GM23338 (cell line): ENCODE data around the gene GNAO1. TPM values are rescaled to one million over a fixed set of nuclear protein-coding genes. Genes with fewer than 3 reads are reported as not detected.

Source experiments
- ATAC-seq: fragments of 200-7000 bp; cut with Tn5 transposase; 3 replicates; pipeline ENCODE4 v1.9.1; 2020
- DNase-seq: peaks from one replicate; pipeline ENCODE4 v3.0.0-alpha.2; 2015; ENCODE audit warnings: low spot score
- H2AFZ ChIP-seq: fragments of 200-600 bp; sonication (generic); 2 replicates; pipeline ENCODE4 v1.8.0; 2016; ENCODE audit warnings: antibody characterized with exemption, mild to moderate bottlenecking, moderate library complexity
- H3F3A ChIP-seq: fragments of 200-600 bp; sonication (generic); replicated peaks from 2 replicates; pipeline ENCODE4 v1.8.0; 2017; ENCODE audit warnings: antibody characterized with exemption, mixed run types, low read depth
- H3K27ac ChIP-seq: fragments of 200-600 bp; sonication (generic); 2 replicates; pipeline ENCODE4 v1.6.1; 2016; ENCODE audit warnings: low read depth
- H3K27me3 ChIP-seq: fragments of 200-600 bp; sonication (generic); 2 replicates; pipeline ENCODE4 v1.8.0; 2016; ENCODE audit warnings: mild to moderate bottlenecking, mixed run types, moderate library complexity; ENCODE audit not compliant: insufficient read depth
- H3K36me3 ChIP-seq: fragments of 200-600 bp; sonication (generic); 2 replicates; pipeline ENCODE4 v1.8.0; 2016; ENCODE audit warnings: mild to moderate bottlenecking; ENCODE audit not compliant: insufficient read depth
- H3K4me1 ChIP-seq: fragments of 200-600 bp; sonication (generic); 2 replicates; pipeline ENCODE4 v1.8.0; 2016; ENCODE audit warnings: mild to moderate bottlenecking, moderate library complexity; ENCODE audit not compliant: insufficient read depth
- H3K4me2 ChIP-seq: fragments of 200-600 bp; sonication (generic); 2 replicates; pipeline ENCODE4 v1.7.1; 2017; ENCODE audit warnings: mixed run types
- H3K4me3 ChIP-seq: fragments of 200-600 bp; sonication (generic); 2 replicates; pipeline ENCODE4 v1.6.1; 2016; ENCODE audit warnings: mixed run types
- H3K79me2 ChIP-seq: fragments of 200-600 bp; sonication (generic); replicated peaks from 2 replicates; pipeline ENCODE4 v1.8.0; 2017; ENCODE audit warnings: mild to moderate bottlenecking; ENCODE audit not compliant: insufficient read depth
- H3K9me2 ChIP-seq: fragments of 200-600 bp; sonication (generic); 2 replicates; pipeline ENCODE4 v1.8.0; 2017; ENCODE audit not compliant: insufficient read depth
- H4K20me1 ChIP-seq: fragments of 200-600 bp; sonication (generic); replicated peaks from 2 replicates; pipeline ENCODE4 v1.8.0; 2017; ENCODE audit warnings: mild to moderate bottlenecking; ENCODE audit not compliant: insufficient read depth
- H3K27ac Mint-ChIP-seq: 2 replicates; pipeline ENCODE4 v1.8.0; 2020; ENCODE audit warnings: inconsistent platforms, mild to moderate bottlenecking, moderate library complexity, mixed read lengths
- H3K27me3 Mint-ChIP-seq: 3 replicates; pipeline ENCODE4 v1.8.0; 2022; ENCODE audit warnings: low read depth, mild to moderate bottlenecking, moderate library complexity, mixed read lengths, inconsistent platforms; ENCODE audit not compliant: insufficient read depth, poor library complexity
- H3K36me3 Mint-ChIP-seq: 3 replicates; pipeline ENCODE4 v1.8.0; 2021; ENCODE audit warnings: low read depth, mild to moderate bottlenecking, inconsistent platforms, moderate library complexity, mixed read lengths
- H3K4me1 Mint-ChIP-seq: 3 replicates; pipeline ENCODE4 v1.8.0; 2020; ENCODE audit warnings: mild to moderate bottlenecking, inconsistent platforms, mixed read lengths
- H3K4me3 Mint-ChIP-seq: 3 replicates; pipeline ENCODE4 v1.8.0; 2021; ENCODE audit warnings: moderate library complexity, mild to moderate bottlenecking, inconsistent platforms, mixed read lengths
- H3K9me3 Mint-ChIP-seq: 3 replicates; pipeline ENCODE4 v1.8.0; 2020; ENCODE audit warnings: moderate library complexity, mild to moderate bottlenecking, inconsistent platforms, mixed read lengths
- CREB1 ChIP-seq: fragments of 250-450 bp; sonication (Bioruptor Pico); IDR thresholded peaks from 2 replicates; pipeline ENCODE4 v1.5.0; 2020; ENCODE audit warnings: low read depth, mild to moderate bottlenecking, moderate library complexity
- EZH2 ChIP-seq: fragments of 200-600 bp; sonication (generic); IDR thresholded peaks from one replicate; pipeline ENCODE4 v1.8.0; 2017; ENCODE audit warnings: antibody characterized with exemption, mild to moderate bottlenecking, low read depth; ENCODE audit not compliant: unreplicated experiment
- JUNB ChIP-seq: IDR thresholded peaks from one replicate; pipeline ENCODE4 v1.6.1; 2016; ENCODE audit warnings: antibody characterized with exemption; ENCODE audit not compliant: unreplicated experiment
- NANOG ChIP-seq: IDR thresholded peaks from 2 replicates; pipeline ENCODE4 v1.6.1; 2016; ENCODE audit warnings: antibody characterized with exemption, borderline replicate concordance
- POLR2AphosphoS5 ChIP-seq: IDR thresholded peaks from 2 replicates; pipeline ENCODE4 v1.6.1; 2016; ENCODE audit warnings: antibody characterized with exemption, low read depth
- polyA plus RNA-seq: library from polyadenylated mRNA; unstranded; fragments of >200 nt; fragmentation: Nextera tagmentation; extraction: Ambion mirVana; gene quantifications from 2 replicates; pipeline ENCODE4 v1.2.1, GENCODE V29; 2016
- total RNA-seq: library from RNA; depleted of rRNA; stranded (reverse); fragments of >200 nt; shearing (Covaris generic); gene quantifications from 2 replicates; pipeline ENCODE4 v1.2.3, GENCODE V29; 2014
- TF ChIP-seq, protein P1 (sequence below), 2 experiments: fragments of 200-600 bp in 1 of 2; sonication (generic) in 1 of 2; conservative IDR thresholded peaks; 2 replicates each; pipeline versions ENCODE4 v1.5.1 to v1.6.1; 2016 to 2017; ENCODE audit warnings: antibody characterized with exemption in 2 of 2, low read depth in 2 of 2, mild to moderate bottlenecking in 2 of 2, moderate library complexity in 1 of 2
- TF ChIP-seq, protein P2 (sequence below): IDR thresholded peaks from one replicate; pipeline ENCODE4 v1.6.1; 2018; ENCODE audit warnings: antibody characterized with exemption; ENCODE audit not compliant: unreplicated experiment
- TF ChIP-seq, protein P3 (sequence below): fragments of 250-450 bp; sonication (Bioruptor Pico); IDR thresholded peaks from 2 replicates; pipeline ENCODE4 v1.5.0; 2020; ENCODE audit warnings: mild to moderate bottlenecking, moderate library complexity

GNAO1 gene
- total and polyA plus RNA-seq, 2 experiments from 2014 or later = 6.5 to 24.8 TPM

DNA sequence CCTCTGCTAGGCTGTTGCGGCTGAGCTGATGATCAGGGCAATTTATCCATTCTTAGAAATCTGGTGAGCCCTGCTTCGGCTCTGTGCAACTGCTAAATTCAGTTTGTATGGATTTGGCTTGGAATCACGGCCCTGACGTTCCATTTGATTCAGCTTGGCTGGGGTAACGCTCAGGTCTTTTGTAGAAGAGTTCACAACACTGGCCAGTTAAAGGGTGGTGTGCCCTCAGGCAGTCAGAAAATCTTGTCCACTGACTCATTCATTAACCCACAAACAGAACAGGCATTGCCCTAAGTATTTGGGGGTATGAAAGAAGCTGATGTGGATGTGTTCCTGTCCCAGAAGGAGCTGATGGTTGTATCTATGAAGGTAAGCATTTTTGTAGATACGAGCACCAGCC is 53.9 kb downstream of the GNAO1 start:
- Histone ChIP-seq H3K27ac (no peak overlapping the region), H2AFZ (no peak overlapping the region), H3K9me2 (no peaks in the 10 kb centered on the region), H4K20me1 (0 out of 2 replicates have a peak, but pooled peaks cover 4% of the 10 kb centered on the region), H3F3A (no peaks in the 10 kb centered on the region), H3K4me2 (no peak overlapping the region), H3K36me3 (peaks cover 3% of the 10 kb centered on the region), H3K4me3 (no peak overlapping the region), H3K27me3 (no peaks in the 10 kb centered on the region), H3K4me1 (0 out of 2 replicates have a peak, but pooled peaks cover 4% of the 10 kb centered on the region), H3K79me2 (no peaks in the 10 kb centered on the region)
- Mint-ChIP-seq H3K9me3 (no peaks in the 10 kb centered on the region), H3K4me1 (peaks cover 9% of the 10 kb centered on the region), H3K4me3 (no peak overlapping the region), H3K27me3 (peaks cover 2% of the 10 kb centered on the region), H3K36me3 (no peaks in the 10 kb centered on the region; the same call in 2 of the 3 replicates), H3K27ac (no peak overlapping the region)
- TF ChIP-seq CREB1 (CRISPR knock-in tag) = no peak
- no peak for TF ChIP-seq NANOG
- TF ChIP-seq JUNB = no peak
- TF ChIP-seq, protein P1, sequence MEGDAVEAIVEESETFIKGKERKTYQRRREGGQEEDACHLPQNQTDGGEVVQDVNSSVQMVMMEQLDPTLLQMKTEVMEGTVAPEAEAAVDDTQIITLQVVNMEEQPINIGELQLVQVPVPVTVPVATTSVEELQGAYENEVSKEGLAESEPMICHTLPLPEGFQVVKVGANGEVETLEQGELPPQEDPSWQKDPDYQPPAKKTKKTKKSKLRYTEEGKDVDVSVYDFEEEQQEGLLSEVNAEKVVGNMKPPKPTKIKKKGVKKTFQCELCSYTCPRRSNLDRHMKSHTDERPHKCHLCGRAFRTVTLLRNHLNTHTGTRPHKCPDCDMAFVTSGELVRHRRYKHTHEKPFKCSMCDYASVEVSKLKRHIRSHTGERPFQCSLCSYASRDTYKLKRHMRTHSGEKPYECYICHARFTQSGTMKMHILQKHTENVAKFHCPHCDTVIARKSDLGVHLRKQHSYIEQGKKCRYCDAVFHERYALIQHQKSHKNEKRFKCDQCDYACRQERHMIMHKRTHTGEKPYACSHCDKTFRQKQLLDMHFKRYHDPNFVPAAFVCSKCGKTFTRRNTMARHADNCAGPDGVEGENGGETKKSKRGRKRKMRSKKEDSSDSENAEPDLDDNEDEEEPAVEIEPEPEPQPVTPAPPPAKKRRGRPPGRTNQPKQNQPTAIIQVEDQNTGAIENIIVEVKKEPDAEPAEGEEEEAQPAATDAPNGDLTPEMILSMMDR (conservative IDR thresholded peaks at IDR 0.05; ENCODE audit: low read depth in 2 of 2) = no peak
- TF ChIP-seq, protein P2, sequence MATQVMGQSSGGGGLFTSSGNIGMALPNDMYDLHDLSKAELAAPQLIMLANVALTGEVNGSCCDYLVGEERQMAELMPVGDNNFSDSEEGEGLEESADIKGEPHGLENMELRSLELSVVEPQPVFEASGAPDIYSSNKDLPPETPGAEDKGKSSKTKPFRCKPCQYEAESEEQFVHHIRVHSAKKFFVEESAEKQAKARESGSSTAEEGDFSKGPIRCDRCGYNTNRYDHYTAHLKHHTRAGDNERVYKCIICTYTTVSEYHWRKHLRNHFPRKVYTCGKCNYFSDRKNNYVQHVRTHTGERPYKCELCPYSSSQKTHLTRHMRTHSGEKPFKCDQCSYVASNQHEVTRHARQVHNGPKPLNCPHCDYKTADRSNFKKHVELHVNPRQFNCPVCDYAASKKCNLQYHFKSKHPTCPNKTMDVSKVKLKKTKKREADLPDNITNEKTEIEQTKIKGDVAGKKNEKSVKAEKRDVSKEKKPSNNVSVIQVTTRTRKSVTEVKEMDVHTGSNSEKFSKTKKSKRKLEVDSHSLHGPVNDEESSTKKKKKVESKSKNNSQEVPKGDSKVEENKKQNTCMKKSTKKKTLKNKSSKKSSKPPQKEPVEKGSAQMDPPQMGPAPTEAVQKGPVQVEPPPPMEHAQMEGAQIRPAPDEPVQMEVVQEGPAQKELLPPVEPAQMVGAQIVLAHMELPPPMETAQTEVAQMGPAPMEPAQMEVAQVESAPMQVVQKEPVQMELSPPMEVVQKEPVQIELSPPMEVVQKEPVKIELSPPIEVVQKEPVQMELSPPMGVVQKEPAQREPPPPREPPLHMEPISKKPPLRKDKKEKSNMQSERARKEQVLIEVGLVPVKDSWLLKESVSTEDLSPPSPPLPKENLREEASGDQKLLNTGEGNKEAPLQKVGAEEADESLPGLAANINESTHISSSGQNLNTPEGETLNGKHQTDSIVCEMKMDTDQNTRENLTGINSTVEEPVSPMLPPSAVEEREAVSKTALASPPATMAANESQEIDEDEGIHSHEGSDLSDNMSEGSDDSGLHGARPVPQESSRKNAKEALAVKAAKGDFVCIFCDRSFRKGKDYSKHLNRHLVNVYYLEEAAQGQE = no peak
- TF ChIP-seq POLR2AphosphoS5 = no peak
- TF ChIP-seq EZH2 = no peak
- TF ChIP-seq, protein P3, sequence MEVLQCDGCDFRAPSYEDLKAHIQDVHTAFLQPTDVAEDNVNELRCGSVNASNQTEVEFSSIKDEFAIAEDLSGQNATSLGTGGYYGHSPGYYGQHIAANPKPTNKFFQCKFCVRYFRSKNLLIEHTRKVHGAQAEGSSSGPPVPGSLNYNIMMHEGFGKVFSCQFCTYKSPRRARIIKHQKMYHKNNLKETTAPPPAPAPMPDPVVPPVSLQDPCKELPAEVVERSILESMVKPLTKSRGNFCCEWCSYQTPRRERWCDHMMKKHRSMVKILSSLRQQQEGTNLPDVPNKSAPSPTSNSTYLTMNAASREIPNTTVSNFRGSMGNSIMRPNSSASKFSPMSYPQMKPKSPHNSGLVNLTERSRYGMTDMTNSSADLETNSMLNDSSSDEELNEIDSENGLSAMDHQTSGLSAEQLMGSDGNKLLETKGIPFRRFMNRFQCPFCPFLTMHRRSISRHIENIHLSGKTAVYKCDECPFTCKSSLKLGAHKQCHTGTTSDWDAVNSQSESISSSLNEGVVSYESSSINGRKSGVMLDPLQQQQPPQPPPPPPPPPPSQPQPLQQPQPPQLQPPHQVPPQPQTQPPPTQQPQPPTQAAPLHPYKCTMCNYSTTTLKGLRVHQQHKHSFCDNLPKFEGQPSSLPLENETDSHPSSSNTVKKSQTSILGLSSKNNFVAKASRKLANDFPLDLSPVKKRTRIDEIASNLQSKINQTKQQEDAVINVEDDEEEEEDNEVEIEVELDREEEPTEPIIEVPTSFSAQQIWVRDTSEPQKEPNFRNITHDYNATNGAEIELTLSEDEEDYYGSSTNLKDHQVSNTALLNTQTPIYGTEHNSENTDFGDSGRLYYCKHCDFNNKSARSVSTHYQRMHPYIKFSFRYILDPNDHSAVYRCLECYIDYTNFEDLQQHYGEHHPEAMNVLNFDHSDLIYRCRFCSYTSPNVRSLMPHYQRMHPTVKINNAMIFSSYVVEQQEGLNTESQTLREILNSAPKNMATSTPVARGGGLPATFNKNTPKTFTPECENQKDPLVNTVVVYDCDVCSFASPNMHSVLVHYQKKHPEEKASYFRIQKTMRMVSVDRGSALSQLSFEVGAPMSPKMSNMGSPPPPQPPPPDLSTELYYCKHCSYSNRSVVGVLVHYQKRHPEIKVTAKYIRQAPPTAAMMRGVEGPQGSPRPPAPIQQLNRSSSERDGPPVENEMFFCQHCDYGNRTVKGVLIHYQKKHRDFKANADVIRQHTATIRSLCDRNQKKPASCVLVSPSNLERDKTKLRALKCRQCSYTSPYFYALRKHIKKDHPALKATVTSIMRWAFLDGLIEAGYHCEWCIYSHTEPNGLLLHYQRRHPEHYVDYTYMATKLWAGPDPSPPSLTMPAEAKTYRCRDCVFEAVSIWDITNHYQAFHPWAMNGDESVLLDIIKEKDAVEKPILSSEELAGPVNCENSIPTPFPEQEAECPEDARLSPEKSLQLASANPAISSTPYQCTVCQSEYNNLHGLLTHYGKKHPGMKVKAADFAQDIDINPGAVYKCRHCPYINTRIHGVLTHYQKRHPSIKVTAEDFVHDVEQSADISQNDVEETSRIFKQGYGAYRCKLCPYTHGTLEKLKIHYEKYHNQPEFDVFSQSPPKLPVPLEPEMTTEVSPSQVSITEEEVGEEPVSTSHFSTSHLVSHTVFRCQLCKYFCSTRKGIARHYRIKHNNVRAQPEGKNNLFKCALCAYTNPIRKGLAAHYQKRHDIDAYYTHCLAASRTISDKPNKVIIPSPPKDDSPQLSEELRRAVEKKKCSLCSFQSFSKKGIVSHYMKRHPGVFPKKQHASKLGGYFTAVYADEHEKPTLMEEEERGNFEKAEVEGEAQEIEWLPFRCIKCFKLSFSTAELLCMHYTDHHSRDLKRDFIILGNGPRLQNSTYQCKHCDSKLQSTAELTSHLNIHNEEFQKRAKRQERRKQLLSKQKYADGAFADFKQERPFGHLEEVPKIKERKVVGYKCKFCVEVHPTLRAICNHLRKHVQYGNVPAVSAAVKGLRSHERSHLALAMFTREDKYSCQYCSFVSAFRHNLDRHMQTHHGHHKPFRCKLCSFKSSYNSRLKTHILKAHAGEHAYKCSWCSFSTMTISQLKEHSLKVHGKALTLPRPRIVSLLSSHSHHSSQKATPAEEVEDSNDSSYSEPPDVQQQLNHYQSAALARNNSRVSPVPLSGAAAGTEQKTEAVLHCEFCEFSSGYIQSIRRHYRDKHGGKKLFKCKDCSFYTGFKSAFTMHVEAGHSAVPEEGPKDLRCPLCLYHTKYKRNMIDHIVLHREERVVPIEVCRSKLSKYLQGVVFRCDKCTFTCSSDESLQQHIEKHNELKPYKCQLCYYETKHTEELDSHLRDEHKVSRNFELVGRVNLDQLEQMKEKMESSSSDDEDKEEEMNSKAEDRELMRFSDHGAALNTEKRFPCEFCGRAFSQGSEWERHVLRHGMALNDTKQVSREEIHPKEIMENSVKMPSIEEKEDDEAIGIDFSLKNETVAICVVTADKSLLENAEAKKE (CRISPR knock-in tag) = no peak
- DNase-seq (no peak), ATAC-seq (no peak)
